ENCODE data around the gene SAMD14. TPM values are rescaled to one million over a fixed set of nuclear protein-coding genes. Genes with fewer than 3 reads are reported as not detected.
A peak's percentile ranks its signal among the peaks of the same experiment; 100 is the strongest.

The SAMD14 gene
- total and polyA plus RNA-seq, 3 donors from 2014 or later: 3.2 to 5.2 (median 3.3) TPM

DNA sequence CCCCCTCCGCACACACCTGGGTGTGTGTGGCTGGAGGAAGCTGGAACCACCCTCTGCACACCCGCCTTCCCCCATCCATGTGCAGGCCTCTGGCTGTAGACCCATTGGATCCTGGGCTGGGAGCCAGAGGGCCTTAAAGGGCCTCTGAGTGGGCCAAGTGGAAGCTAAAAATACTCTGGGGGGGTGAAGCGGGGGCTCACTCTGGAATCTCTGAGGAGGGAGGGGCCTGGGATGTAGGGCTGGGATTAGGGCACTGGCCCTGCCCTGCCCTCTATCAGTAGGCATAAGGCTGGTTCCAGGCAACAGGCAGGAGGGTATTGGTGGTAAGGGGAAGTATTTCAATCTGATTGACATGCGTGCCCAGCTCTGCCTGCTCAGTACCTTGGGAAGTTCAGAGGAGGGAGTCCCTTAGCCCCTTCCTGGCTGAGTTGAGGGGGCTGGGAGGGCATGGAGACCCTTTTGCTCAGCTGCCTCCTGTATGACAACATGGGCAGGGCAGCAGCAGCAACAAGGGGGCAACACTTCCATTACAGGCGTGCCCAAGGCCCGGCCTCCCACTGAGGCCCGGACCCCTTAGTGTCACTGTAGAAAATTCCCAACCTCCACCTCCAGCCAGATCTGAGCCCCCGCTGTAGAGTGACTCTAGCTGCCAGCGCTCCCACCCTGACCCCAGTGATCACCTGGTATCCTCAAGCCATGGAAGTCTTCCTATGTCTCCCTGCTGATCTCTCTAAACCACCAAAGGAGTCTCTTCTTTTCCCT is 68.8 kb downstream of the SAMD14 start:
- intact Hi-C loops (cut with DNase I; ENCODE audit: low total_unique reads): no loop called here
- H3K36me3 ChIP-seq (ENCODE audit: low read depth, missing control alignments): no peaks in the 10 kb centered on the region
- H3K4me1 ChIP-seq: peaks cover 62% of the 10 kb centered on the region
- no peak overlapping the region for H3K4me3 ChIP-seq
- H3K27ac ChIP-seq: no peak overlapping the region
- peak; percentile 79 for DNase-seq
- WGBS, 2 donors: 73 to 84% methylated on average over 8 to 9 of the region's 9 CpGs
- H3K9me3 ChIP-seq: no peaks in the 10 kb centered on the region
- H3K27me3 ChIP-seq: no peaks in the 10 kb centered on the region
- TF ChIP-seq, protein P1, sequence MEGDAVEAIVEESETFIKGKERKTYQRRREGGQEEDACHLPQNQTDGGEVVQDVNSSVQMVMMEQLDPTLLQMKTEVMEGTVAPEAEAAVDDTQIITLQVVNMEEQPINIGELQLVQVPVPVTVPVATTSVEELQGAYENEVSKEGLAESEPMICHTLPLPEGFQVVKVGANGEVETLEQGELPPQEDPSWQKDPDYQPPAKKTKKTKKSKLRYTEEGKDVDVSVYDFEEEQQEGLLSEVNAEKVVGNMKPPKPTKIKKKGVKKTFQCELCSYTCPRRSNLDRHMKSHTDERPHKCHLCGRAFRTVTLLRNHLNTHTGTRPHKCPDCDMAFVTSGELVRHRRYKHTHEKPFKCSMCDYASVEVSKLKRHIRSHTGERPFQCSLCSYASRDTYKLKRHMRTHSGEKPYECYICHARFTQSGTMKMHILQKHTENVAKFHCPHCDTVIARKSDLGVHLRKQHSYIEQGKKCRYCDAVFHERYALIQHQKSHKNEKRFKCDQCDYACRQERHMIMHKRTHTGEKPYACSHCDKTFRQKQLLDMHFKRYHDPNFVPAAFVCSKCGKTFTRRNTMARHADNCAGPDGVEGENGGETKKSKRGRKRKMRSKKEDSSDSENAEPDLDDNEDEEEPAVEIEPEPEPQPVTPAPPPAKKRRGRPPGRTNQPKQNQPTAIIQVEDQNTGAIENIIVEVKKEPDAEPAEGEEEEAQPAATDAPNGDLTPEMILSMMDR (IDR thresholded peaks at IDR 0.05): no peak
- no peak for TF ChIP-seq POLR2A (IDR thresholded peaks at IDR 0.05)

Other genes with a start within 250 kb of the SAMD14 start
- gene DLX4, start 161.0 kb downstream of the SAMD14 start, total RNA-seq: 1 to 10 TPM in 1 of 2 donors, under 1 TPM in 1; 0.37 to 1.2 TPM
- 0.30 TPM for gene DLX4, start 161.0 kb downstream of the SAMD14 start, polyA plus RNA-seq (ENCODE audit: insufficient read depth, low read depth, low replicate concordance)
- gene DLX3, start 134.9 kb downstream of the SAMD14 start, total RNA-seq: 1 to 10 TPM; 1.4 to 1.5 TPM
- gene DLX3, start 134.9 kb downstream of the SAMD14 start, polyA plus RNA-seq (ENCODE audit: insufficient read depth, low read depth, low replicate concordance): 1.0 TPM
- 10 to 100 TPM; 24.2 to 30.7 TPM for gene ITGA3, start 74.0 kb downstream of the SAMD14 start, total RNA-seq
- 20.0 TPM for gene ITGA3, start 74.0 kb downstream of the SAMD14 start, polyA plus RNA-seq (ENCODE audit: insufficient read depth, low read depth, low replicate concordance)
- 10 to 100 TPM; 50.6 to 62.1 TPM for gene PDK2, start 34.8 kb downstream of the SAMD14 start, total RNA-seq
- gene PDK2, start 34.8 kb downstream of the SAMD14 start, polyA plus RNA-seq (ENCODE audit: insufficient read depth, low read depth, low replicate concordance): 56.4 TPM
- 10 to 100 TPM; 81.1 to 82.4 TPM for gene PPP1R9B, start 20.5 kb upstream of the SAMD14 start, total RNA-seq
- gene PPP1R9B, start 20.5 kb upstream of the SAMD14 start, polyA plus RNA-seq (ENCODE audit: insufficient read depth, low read depth, low replicate concordance): 49.1 TPM
- gene SGCA, start 35.8 kb upstream of the SAMD14 start, total RNA-seq: 1 to 10 TPM; 2.4 to 7.6 TPM
- 33.1 TPM for gene SGCA, start 35.8 kb upstream of the SAMD14 start, polyA plus RNA-seq (ENCODE audit: insufficient read depth, low read depth, low replicate concordance)
- 10 to 100 TPM; 32.5 to 35.1 TPM for gene COL1A1, start 71.5 kb upstream of the SAMD14 start, total RNA-seq
- gene COL1A1, start 71.5 kb upstream of the SAMD14 start, polyA plus RNA-seq (ENCODE audit: insufficient read depth, low read depth, low replicate concordance): 557 TPM
- gene TMEM92, start 144.3 kb upstream of the SAMD14 start, total RNA-seq: 1 to 10 TPM in 1 of 2 donors, under 1 TPM in 1; 0.93 to 1.5 TPM
- gene TMEM92, start 144.3 kb upstream of the SAMD14 start, polyA plus RNA-seq (ENCODE audit: insufficient read depth, low read depth, low replicate concordance): 0.44 TPM
- 10 to 100 TPM; 37.6 to 47.4 TPM for gene XYLT2, start 216.0 kb upstream of the SAMD14 start, total RNA-seq
- gene XYLT2, start 216.0 kb upstream of the SAMD14 start, polyA plus RNA-seq (ENCODE audit: insufficient read depth, low read depth, low replicate concordance): 44.1 TPM
- gene MRPL27, start 243.0 kb upstream of the SAMD14 start, total RNA-seq: 10 to 100 TPM; 54.5 to 69.1 TPM
- gene MRPL27, start 243.0 kb upstream of the SAMD14 start, polyA plus RNA-seq (ENCODE audit: insufficient read depth, low read depth, low replicate concordance): 65.1 TPM
- gene EME1, start 243.1 kb upstream of the SAMD14 start, total RNA-seq: 10 to 100 TPM; 15.6 to 19.3 TPM
- gene EME1, start 243.1 kb upstream of the SAMD14 start, polyA plus RNA-seq (ENCODE audit: insufficient read depth, low read depth, low replicate concordance): 22.8 TPM